HepG2 (cell line): ENCODE measurements around the gene POU3F3. TPM values are rescaled to one million over a fixed set of nuclear protein-coding genes. Genes with fewer than 3 reads are reported as not detected.

Experiments used
- ATAC-seq: fragments of 200-7000 bp; cut with Tn5 transposase; 3 replicates; pipeline ENCODE4 v1.9.1; 2020; ENCODE audit warnings: mild to moderate bottlenecking, moderate library complexity
- BruUV-seq: library from RNA; stranded (reverse); fragments of 400-500 nt; replicated peaks from 2 replicates; lab custom pipeline; 2021; lab: Mats Ljungman, UMichigan
- CTCF ChIA-PET: fragments of 300-600 bp; formaldehyde crosslinking; extraction: SDS; loops from one replicate; lab custom pipeline; 2021; ENCODE audit warnings: low total read pairs, inconsistent platforms, low intra/inter-chr PET ratio; lab: Yijun Ruan, JAX
- POLR2A ChIA-PET: fragments of 350-600 bp; sonication (Branson Sonifier 250); formaldehyde crosslinking; loops from one replicate; lab custom pipeline; 2020; ENCODE audit warnings: antibody characterized with exemption, inconsistent platforms; lab: Yijun Ruan, JAX
- DNase-seq: peaks from one replicate; pipeline ENCODE4 v3.0.0-alpha.2; 2015; ENCODE audit warnings: low spot score
- FAIRE-seq: peaks from 3 replicates; lab custom pipeline; 2011; peaks lifted over from hg19 to GRCh38; lab: Jason Lieb, UNC
- H2AFZ ChIP-seq: one replicate; pipeline ENCODE4 v1.6.1; 2011; ENCODE audit warnings: low read length, inconsistent platforms
- H3K27ac ChIP-seq: fragments of 300-600 bp; 3 replicates; pipeline ENCODE4 v1.8.0; 2011; ENCODE audit warnings: mixed run types, mild to moderate bottlenecking, mixed read lengths, low read length, inconsistent platforms; ENCODE audit not compliant: insufficient read depth; ENCODE audit errors: extremely low read length
- H3K27me3 ChIP-seq, 2 experiments: fragments of 200-600 bp in 1 of 2; 2 replicates in 1 of 2; 3 replicates in 1 of 2; pipeline versions ENCODE4 v1.6.0 to v1.8.0; 2011; ENCODE audit warnings: low read length in 2 of 2, mild to moderate bottlenecking in 2 of 2, moderate library complexity in 2 of 2, inconsistent platforms in 1 of 2; ENCODE audit not compliant: insufficient read depth in 2 of 2, control insufficient read depth in 1 of 2
- H3K36me3 ChIP-seq, 2 experiments: fragments of 200-600 bp in 1 of 2; replicated peaks in 1 of 2; 2 replicates in 1 of 2; 3 replicates in 1 of 2; pipeline versions ENCODE4 v1.5.1 to v1.8.0; 2011; ENCODE audit warnings: low read length in 2 of 2, inconsistent platforms in 1 of 2; ENCODE audit not compliant: insufficient read depth in 2 of 2, control insufficient read depth in 1 of 2
- H3K4me1 ChIP-seq: 2 replicates; pipeline ENCODE4 v1.5.1; 2012; ENCODE audit warnings: low read length, inconsistent platforms; ENCODE audit not compliant: insufficient read depth
- H3K4me2 ChIP-seq: 2 replicates; pipeline ENCODE4 v1.6.0; 2011; ENCODE audit warnings: low read depth, low read length, inconsistent platforms
- H3K4me3 ChIP-seq, 3 experiments: fragments of 200-600 bp in 1 of 3; sonication (generic), shearing (Covaris generic) in 1 of 3; replicated peaks in 1 of 3; 2 replicates each; pipeline ENCODE4 v1.5.1; 2011 to 2016; ENCODE audit warnings: low read length in 3 of 3, inconsistent platforms in 2 of 3, low read depth in 2 of 3, mild to moderate bottlenecking in 2 of 3, control low read depth in 1 of 3, mixed read lengths in 1 of 3; ENCODE audit not compliant: insufficient read depth in 1 of 3
- H3K79me2 ChIP-seq: one replicate; pipeline ENCODE4 v1.6.1; 2011; ENCODE audit warnings: low read length, inconsistent platforms; ENCODE audit not compliant: insufficient read depth
- H3K9ac ChIP-seq: 2 replicates; pipeline ENCODE4 v1.6.0; 2011; ENCODE audit warnings: mild to moderate bottlenecking, low read depth, low read length, inconsistent platforms; ENCODE audit not compliant: insufficient read depth
- H3K9me3 ChIP-seq: 2 replicates; pipeline ENCODE4 v1.5.1; 2012; ENCODE audit warnings: mild to moderate bottlenecking, low read length
- H4K20me1 ChIP-seq: 2 replicates; pipeline ENCODE4 v1.6.0; 2011; ENCODE audit warnings: inconsistent platforms, mild to moderate bottlenecking, low read length, moderate library complexity; ENCODE audit not compliant: insufficient read depth
- AGO1 ChIP-seq: fragments of 200-400 bp; formaldehyde crosslinking; IDR thresholded peaks from 2 replicates; pipeline ENCODE4 v1.6.1; 2017; ENCODE audit warnings: mild to moderate bottlenecking, low read depth, low read length, moderate library complexity; ENCODE audit not compliant: poor library complexity, severe bottlenecking
- ESRRA ChIP-seq: sonication (generic); formaldehyde crosslinking; IDR thresholded peaks from 2 replicates; pipeline ENCODE4 v1.5.1; 2020; ENCODE audit warnings: mild to moderate bottlenecking, low read depth, missing genetic modification reagents
- FOSL1 ChIP-seq: sonication (generic); formaldehyde crosslinking; IDR thresholded peaks from 2 replicates; pipeline ENCODE4 v1.9.0; 2021; ENCODE audit warnings: missing genetic modification reagents, borderline replicate concordance
- ZNF747 ChIP-seq: sonication (generic); formaldehyde crosslinking; IDR thresholded peaks from 2 replicates; pipeline ENCODE4 v1.8.1; 2023; ENCODE audit warnings: missing genetic modification reagents, mild to moderate bottlenecking, borderline replicate concordance
- WGBS: methylation state at CpG from one replicate; pipeline ENCODE4 v1.1.6; 2017; ENCODE audit warnings: low lambda C conversion rate; 5-methylcytosine and 5-hydroxymethylcytosine counted together
- in situ Hi-C: cut with HindIII; loops from 2 replicates; pipeline ENCODE4 v1.10.0; 2017; ENCODE audit warnings: low pct_unique_long_range_greater_than_20kb; ENCODE audit not compliant: extremely low pct_ligation_motif_present
- intact Hi-C: fragments of 100-400 bp; cut with micrococcal nuclease; formaldehyde crosslinking; loops from one replicate; pipeline ENCODE4 v1.10.0; 2022; ENCODE audit not compliant: unreplicated experiment
- polyA plus RNA-seq, 8 experiments: library from polyadenylated mRNA; depleted of rRNA in 3 of 8; stranded (reverse) in 7 of 8; unstranded in 1 of 8; fragments of >200 nt; fragmentation: Illumina TruSeq in 4 of 8; extraction: Trizol in 4 of 8; gene quantifications; 2 replicates each; pipeline versions ENCODE4 v1.2.1 to v1.2.3, GENCODE V29; 2011 to 2016; ENCODE audit warnings: low read depth in 4 of 8, missing spikeins in 1 of 8, mixed read lengths in 1 of 8; ENCODE audit not compliant: insufficient read depth in 1 of 8
- total RNA-seq, 5 experiments: library from RNA; depleted of rRNA; stranded (reverse); fragments of >200 nt; fragmentation: Illumina TruSeq; extraction: Trizol; gene quantifications; 2 replicates each; pipeline ENCODE4 v1.2.3, GENCODE V29; 2016; ENCODE audit warnings: low read depth in 1 of 5
- TF ChIP-seq, protein P1 (sequence below): sonication (generic); formaldehyde crosslinking; IDR thresholded peaks from 2 replicates; pipeline ENCODE4 v1.4.0; 2020; ENCODE audit warnings: missing genetic modification reagents
- TF ChIP-seq, protein P2 (sequence below): sonication (generic); formaldehyde crosslinking; IDR thresholded peaks from 2 replicates; pipeline ENCODE4 v1.5.0; 2020; ENCODE audit warnings: missing genetic modification reagents
- TF ChIP-seq, protein P3 (sequence below): sonication (generic); formaldehyde crosslinking; IDR thresholded peaks from 2 replicates; pipeline ENCODE4 v1.5.0; 2020; ENCODE audit warnings: missing genetic modification reagents

Gene POU3F3
- total and polyA plus RNA-seq, 2 of the 13 experiments (the other 11 are each of a cell fraction or from before 2014, with no cell fraction given), result not detected

DNA sequence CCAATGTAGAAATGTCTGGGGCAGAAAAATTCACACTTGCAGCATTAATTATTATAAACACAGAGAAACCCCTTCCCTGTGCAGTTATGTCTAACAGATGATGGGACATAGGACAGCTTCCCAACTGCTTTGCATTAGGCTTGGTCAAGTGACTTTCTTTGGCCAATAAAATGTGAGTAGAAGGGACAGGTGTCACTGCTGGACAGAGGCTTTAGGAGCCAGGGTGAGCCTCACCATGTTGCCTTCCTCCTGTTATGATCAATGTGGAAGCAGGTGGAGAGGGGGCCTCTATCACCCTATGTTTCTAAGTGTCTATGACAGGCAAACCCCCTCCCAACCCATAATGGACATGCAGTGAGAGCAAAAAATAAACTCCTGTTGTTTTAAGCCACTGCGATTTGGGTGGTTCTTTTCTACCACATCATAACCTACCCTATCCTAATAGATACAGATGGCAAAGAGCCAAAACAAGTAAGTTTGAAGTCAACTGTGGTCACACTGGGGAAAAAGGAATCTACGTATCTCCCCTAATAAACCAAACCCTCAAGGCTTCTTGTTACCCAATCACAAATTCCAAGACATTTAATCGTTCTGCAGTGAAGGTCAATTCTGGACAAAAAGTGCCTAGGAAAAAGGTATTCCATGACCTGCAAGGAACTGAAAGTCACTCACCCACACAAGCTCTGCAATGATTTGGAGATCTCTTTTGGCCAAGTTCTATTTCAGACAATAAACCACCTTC lies 28.6 kb upstream of the POU3F3 start (continued):
- TF ChIP-seq, protein P1, sequence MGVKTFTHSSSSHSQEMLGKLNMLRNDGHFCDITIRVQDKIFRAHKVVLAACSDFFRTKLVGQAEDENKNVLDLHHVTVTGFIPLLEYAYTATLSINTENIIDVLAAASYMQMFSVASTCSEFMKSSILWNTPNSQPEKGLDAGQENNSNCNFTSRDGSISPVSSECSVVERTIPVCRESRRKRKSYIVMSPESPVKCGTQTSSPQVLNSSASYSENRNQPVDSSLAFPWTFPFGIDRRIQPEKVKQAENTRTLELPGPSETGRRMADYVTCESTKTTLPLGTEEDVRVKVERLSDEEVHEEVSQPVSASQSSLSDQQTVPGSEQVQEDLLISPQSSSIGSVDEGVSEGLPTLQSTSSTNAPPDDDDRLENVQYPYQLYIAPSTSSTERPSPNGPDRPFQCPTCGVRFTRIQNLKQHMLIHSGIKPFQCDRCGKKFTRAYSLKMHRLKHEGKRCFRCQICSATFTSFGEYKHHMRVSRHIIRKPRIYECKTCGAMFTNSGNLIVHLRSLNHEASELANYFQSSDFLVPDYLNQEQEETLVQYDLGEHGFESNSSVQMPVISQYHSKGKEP (CRISPR knock-in tag), result no peak
- TF ChIP-seq ZNF747 (CRISPR knock-in tag), result no peak
- TF ChIP-seq, protein P2, sequence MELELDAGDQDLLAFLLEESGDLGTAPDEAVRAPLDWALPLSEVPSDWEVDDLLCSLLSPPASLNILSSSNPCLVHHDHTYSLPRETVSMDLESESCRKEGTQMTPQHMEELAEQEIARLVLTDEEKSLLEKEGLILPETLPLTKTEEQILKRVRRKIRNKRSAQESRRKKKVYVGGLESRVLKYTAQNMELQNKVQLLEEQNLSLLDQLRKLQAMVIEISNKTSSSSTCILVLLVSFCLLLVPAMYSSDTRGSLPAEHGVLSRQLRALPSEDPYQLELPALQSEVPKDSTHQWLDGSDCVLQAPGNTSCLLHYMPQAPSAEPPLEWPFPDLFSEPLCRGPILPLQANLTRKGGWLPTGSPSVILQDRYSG (CRISPR knock-in tag), result no peak

DNA sequence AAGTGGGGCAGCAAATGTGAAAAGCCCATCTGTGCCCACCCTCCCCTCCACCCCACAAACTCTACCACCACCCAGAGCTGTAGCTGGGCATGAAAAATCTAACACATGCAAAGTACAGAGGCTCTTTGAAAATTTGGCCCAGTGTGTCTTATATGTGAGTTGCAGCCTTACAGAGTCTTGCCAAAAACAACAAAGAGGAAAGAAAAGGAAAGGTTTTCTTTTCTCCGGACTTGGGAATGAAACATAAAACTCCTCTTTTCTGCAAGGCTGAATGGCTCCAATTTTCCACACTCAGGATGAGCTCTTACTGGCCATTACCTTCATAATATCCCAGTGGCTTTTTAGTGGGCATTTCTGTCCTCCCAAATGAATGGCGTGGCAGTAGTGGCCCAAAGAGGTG lies 27.9 kb upstream of the POU3F3 start:
- CTCF ChIA-PET, result no interaction called here
- no peak overlapping the region for H3K4me2 ChIP-seq
- H4K20me1 ChIP-seq, result no peaks in the 10 kb centered on the region
- BruUV-seq, result no TSS peak
- no peak for DNase-seq
- no peak for ATAC-seq
- H3K79me2 ChIP-seq, result no peaks in the 10 kb centered on the region
- H3K4me1 ChIP-seq, result no peaks in the 10 kb centered on the region
- H3K4me3 ChIP-seq, result no peak overlapping the region
- TF ChIP-seq FOSL1 (CRISPR knock-in tag) (no peak), AGO1 (no peak), ESRRA (CRISPR knock-in tag) (no peak)
- TF ChIP-seq, protein P3, sequence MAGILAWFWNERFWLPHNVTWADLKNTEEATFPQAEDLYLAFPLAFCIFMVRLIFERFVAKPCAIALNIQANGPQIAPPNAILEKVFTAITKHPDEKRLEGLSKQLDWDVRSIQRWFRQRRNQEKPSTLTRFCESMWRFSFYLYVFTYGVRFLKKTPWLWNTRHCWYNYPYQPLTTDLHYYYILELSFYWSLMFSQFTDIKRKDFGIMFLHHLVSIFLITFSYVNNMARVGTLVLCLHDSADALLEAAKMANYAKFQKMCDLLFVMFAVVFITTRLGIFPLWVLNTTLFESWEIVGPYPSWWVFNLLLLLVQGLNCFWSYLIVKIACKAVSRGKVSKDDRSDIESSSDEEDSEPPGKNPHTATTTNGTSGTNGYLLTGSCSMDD, result no peak
- TF ChIP-seq, all 625 proteins: peak for 0
- intact Hi-C loops (no loop called here), in situ Hi-C loops (no loop called here)
- FAIRE-seq, result no peak
- no peak overlapping the region for H3K27ac ChIP-seq
- H2AFZ ChIP-seq, result no peak overlapping the region
- H3K36me3 ChIP-seq, result no peaks in the 10 kb centered on the region
- H3K27me3 ChIP-seq, result no peaks in the 10 kb centered on the region
- H3K9ac ChIP-seq, result no peak overlapping the region
- POLR2A ChIA-PET, result no interaction called here
- peaks cover 8% of the 10 kb centered on the region for H3K9me3 ChIP-seq
- WGBS, result 6% methylated on average over 2 of the region's 2 CpGs
